Measurements from ENCODE around the gene DDB1. TPM values are rescaled to one million over a fixed set of nuclear protein-coding genes. Genes with fewer than 3 reads are reported as not detected.

Gene DDB1
- total RNA-seq, 2 donors from 2014 or later: 211 to 344 TPM

DNA sequence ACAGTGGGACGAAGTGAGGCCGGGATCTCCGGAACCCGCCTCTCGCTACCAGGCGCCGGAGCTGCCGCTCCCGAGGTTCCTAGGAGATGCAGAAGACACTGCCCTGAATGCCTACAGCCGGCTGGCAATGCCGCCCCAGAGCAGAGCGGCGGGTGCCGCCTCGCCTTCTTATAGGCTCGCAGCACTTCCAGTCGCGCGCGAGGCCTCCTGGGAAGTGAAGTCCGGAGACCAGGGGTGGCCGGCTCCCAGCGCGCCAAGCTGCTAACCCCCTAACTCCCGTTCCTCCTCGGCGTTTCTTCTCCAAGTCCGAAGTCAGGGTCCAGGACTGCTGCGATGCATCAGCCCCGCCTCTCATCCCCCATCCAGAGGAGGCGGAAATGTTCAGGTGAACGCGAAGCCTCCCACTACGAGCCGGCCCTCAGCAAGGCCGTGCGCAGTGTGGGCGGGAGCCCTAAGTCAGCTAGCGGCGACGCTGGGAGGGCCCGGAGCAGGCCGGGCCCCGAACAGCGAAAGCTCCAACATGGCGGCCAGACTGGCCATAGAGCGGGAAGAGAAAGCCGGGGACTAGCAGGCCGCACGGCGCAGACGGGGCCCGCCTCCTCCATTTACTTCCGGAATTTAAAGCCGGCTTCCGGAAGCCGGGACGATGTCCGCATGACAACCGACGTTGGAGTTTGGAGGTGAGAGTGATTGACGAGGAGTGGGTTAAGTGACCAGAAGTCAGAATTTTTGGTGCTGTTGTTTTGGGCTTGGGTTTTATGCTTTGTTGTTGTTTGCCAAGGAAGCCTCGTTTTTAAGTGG lies 29.0 kb upstream of the DDB1 start, which contains the start of the genes CYB561A3 and TMEM138:
TSS of gene CYB561A3 (minus strand) at position 142 of the 801 bp plus-strand sequence. CDS start 5,169 bp downstream, outside the sequence.
TSS of gene TMEM138 (plus strand) at position 634 of the 801 bp plus-strand sequence. CDS start 2,017 bp downstream, outside the sequence.
- Mint-ChIP-seq H3K36me3 (ENCODE audit: low read depth) (peaks cover 47% of the 10 kb centered on the region), H3K4me3 (peak within 1 kb of the TSS; percentile 98)

DNA sequence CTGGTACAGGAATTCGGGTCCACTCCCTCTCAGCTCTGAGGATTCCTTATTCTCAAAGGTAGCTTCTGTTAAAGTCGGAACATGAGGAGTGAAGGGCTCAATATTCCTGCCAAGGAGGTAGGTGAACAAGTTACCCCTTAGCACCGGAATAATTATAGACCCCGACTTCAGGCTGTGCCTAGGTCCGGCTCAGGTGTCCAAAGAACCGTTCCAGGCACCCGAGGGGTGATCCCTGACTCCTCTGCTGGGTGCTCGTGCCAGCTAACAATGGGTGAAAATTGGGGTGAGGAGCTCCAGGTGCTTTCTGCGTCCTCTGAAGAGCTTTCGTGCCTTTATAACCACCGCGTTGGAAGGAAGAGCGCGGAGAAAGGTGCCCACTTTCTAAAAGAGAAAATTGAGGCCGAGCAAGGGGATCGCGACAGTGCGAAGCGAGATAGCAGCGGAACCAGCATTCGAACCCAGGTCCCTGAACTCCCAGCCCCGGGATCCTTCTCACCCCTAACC lies 28.4 kb upstream of the DDB1 start:
- Mint-ChIP-seq H3K27ac (peak overlapping the region; percentile 98), H3K4me3 (peak overlapping the region; percentile 98), H3K4me1 (peaks cover 17% of the 10 kb centered on the region), H3K36me3 (ENCODE audit: low read depth) (peaks cover 40% of the 10 kb centered on the region), H3K27me3 (no peaks in the 10 kb centered on the region), H3K9me3 (no peaks in the 10 kb centered on the region)
- ATAC-seq (replicated peaks): peak; percentile 0

More for the DNA sequence above, 29.0 kb upstream of the DDB1 start, which contains the start of the genes CYB561A3 and TMEM138:
- H3K27me3 Mint-ChIP-seq: no peaks in the 10 kb centered on the region
- peaks cover 17% of the 10 kb centered on the region for H3K4me1 Mint-ChIP-seq
- peak; percentile 95 for ATAC-seq (replicated peaks)
- H3K27ac Mint-ChIP-seq: peak within 1 kb of the TSS; percentile 98
- no peaks in the 10 kb centered on the region for H3K9me3 Mint-ChIP-seq

DNA sequence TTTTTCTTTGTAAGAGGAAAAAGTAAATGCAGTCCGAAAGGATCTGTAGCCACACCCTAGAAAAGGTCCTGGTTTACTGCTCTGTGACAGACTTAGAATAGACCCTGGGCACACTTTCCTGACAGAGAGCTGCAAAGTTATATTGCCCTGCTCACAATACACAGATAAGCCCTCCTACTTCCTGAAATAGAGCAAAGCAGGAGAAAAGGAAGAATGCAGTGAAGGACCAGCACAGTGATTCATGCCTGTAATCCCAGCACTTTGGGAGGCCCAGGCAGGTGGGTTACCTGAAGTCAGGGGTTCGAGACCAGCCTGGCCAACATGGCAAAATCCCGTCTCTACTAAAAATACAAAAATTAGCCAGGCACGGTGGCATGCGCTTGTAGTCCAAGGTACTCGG lies 26.6 kb upstream of the DDB1 start:
- Mint-ChIP-seq H3K4me3 (peak overlapping the region; percentile 98), H3K4me1 (peaks cover 17% of the 10 kb centered on the region), H3K36me3 (ENCODE audit: low read depth) (peaks cover 26% of the 10 kb centered on the region), H3K9me3 (no peaks in the 10 kb centered on the region), H3K27me3 (no peaks in the 10 kb centered on the region), H3K27ac (no peak overlapping the region)
- ATAC-seq (replicated peaks): no peak

DNA sequence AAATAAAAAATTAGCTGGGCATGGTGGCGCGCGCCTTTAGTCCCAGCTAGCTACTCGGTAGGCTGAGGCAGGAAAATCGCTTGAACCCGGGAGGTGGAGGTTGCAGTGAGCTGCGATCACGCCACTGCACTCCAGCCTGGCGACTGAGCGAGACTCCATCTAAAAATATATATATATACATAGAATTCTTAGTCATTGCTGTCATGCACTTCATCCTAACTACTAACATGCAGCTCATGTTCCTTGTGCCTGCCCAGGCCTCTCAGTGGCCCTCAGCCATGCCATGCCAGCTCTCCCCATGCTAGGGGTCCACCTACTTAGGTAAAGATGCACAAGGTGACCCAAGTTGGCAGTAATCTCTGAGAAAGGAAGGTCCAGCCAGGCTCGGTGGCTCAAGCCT lies 25.7 kb upstream of the DDB1 start:
- Mint-ChIP-seq H3K27me3 (no peaks in the 10 kb centered on the region), H3K36me3 (ENCODE audit: low read depth) (peaks cover 19% of the 10 kb centered on the region), H3K9me3 (no peaks in the 10 kb centered on the region), H3K4me3 (no peak overlapping the region), H3K27ac (no peak overlapping the region), H3K4me1 (peaks cover 16% of the 10 kb centered on the region)
- no peak for ATAC-seq (replicated peaks)

DNA sequence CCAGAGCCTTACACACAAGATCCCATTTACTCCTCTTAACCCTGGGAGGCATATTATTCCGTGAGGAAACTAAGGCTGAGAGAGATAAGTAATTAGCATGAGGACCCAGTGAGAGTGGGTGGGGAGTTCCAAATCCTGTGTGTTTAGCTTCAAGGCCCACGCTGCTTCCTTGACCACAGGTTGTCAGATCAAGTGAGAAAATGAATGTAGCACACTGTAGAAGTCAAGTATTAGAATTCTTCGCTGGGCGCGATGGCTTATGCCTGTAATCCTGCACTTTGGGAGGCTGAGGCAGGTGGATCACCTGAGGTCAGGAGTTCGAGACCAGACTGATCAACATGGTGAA lies 25.0 kb upstream of the DDB1 start:
- Mint-ChIP-seq H3K36me3 (ENCODE audit: low read depth) (peaks cover 19% of the 10 kb centered on the region), H3K4me3 (no peak overlapping the region), H3K9me3 (no peaks in the 10 kb centered on the region), H3K27me3 (no peaks in the 10 kb centered on the region), H3K4me1 (peaks cover 15% of the 10 kb centered on the region), H3K27ac (peak overlapping the region; percentile 58)
- no peak for ATAC-seq (replicated peaks)

DNA sequence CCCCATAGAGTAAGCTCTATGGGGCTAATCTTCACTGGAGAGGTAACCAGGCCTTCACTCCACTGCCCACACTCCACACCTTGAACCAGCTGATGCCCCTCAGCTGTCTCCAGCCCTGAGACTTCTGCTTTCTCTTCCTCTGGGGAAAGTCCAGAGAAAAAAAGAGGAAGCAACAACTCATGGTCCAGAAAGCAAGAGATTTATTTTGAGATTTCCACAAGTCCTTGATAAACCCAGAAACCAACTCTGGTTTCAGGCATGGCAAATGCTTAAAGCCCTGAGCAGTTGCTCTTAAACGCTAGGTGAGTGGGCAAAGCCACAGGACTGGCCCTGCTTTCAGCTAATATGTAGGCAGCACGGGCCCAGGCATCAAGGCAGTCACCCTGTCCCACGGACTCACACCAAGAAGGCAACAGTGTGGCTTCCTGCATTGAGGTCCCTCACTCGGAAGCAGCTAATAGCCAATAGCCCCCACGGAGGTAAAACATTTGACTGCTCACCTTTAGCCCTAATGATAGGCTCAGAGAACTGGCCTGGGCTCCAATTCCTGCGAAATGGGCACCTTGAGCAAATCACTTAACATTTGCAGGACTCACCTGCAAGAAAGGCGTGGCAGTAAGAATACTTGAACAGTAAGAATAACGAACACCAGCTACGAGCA lies 24.5 kb upstream of the DDB1 start:
- Mint-ChIP-seq H3K27me3 (no peaks in the 10 kb centered on the region), H3K4me3 (no peak overlapping the region)
- ATAC-seq (replicated peaks): no peak

DNA sequence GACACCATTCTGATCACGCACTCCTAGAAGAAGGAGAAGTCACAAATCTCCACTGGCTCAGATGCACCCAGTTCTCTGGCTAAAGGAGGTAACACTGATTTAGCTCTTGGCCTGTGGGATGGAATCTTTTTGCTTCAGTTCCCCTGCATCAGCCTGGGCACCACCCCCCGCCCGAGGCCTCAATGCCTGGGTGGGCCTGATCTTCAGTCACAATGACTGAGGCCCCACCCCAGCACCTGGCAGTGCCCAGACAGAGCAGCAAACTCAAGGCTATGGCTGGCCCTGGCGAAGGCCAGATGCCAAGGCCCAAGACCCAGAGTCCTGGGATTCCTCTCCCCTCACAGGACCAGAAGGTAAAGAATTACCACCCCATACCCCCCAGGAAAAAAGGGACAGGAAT lies 23.8 kb upstream of the DDB1 start:
- Mint-ChIP-seq H3K36me3 (ENCODE audit: low read depth) (peaks cover 19% of the 10 kb centered on the region), H3K4me1 (peaks cover 9% of the 10 kb centered on the region), H3K27me3 (no peaks in the 10 kb centered on the region), H3K9me3 (no peaks in the 10 kb centered on the region), H3K4me3 (no peak overlapping the region), H3K27ac (peak overlapping the region; percentile 58)
- ATAC-seq (replicated peaks): no peak

More for the DNA sequence above, 24.5 kb upstream of the DDB1 start:
- H3K9me3 Mint-ChIP-seq: no peaks in the 10 kb centered on the region
- peaks cover 10% of the 10 kb centered on the region for H3K4me1 Mint-ChIP-seq
- H3K27ac Mint-ChIP-seq: peak overlapping the region; percentile 58
- peaks cover 19% of the 10 kb centered on the region for H3K36me3 Mint-ChIP-seq (ENCODE audit: low read depth)

DNA sequence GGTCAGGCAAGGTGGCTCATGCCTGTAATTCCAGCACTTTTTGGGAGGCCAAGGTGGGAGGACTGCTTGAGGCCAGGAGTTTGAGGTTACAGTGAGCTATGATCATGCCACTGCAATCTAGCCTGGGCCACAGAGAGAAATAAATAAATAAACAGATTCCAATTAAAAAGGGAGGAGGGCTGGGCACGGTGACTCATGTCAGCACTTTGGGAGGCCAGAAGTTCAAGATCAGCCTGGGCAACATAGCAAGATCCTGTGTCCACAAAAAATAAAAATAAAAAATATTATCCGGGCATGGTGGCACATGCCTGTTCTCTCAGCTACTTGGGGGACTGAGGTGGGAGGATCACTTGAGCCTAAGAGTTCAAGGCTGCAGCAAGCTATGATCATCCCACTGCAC lies 21.3 kb upstream of the DDB1 start:
- Mint-ChIP-seq H3K36me3 (ENCODE audit: low read depth) (peaks cover 32% of the 10 kb centered on the region), H3K27ac (no peak overlapping the region), H3K4me1 (peaks cover 9% of the 10 kb centered on the region), H3K9me3 (no peaks in the 10 kb centered on the region), H3K4me3 (no peak overlapping the region), H3K27me3 (no peaks in the 10 kb centered on the region)
- ATAC-seq (replicated peaks): no peak

DNA sequence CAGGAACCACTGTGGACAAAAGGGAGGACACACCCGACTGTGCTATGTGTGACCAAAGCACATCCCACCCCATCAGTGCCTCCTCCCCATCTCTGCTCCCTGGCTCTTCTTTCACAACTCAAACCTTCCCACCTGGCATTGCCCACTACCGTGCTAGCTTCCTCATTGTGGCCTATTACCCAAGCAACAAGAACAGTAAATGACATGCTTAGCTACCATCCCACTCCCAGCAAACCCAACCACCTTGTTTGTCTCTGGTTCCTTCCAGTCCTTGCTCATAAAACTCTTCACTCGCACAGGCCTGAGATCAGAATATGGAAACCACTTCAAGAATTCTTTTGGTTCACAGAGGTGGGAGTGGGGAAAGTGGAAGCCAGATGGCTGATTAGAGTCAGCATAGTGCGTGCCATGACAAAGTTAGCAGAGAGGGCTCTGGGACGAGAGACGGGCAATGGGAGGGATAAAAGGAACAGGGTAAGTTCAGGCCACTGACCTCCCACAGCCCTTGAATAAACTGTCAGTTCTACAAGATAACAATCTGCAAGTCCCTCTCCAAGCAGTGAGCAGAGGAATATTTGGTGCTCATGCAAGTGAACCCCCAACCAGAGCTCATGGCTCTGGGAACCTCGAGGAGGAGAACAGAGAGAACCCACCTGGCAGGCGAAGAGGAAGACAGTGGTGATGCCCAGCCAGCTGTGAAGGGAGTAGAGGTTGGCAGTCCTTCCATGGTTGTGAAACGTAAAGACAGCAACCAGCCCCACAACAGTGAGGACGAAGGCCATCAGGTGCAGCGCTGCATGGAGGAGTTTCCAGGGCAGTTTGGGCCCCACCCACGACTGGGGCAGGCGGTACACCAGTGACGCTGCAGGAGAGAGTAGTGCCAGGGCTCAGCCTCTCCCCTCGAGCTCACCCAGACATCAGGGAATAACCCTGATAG lies 20.5 kb upstream of the DDB1 start:
- H3K9me3 Mint-ChIP-seq: no peaks in the 10 kb centered on the region
- H3K27me3 Mint-ChIP-seq: no peaks in the 10 kb centered on the region
- H3K36me3 Mint-ChIP-seq (ENCODE audit: low read depth): peaks cover 38% of the 10 kb centered on the region
- peaks cover 9% of the 10 kb centered on the region for H3K4me1 Mint-ChIP-seq
- ATAC-seq (replicated peaks): no peak
- H3K4me3 Mint-ChIP-seq: no peak overlapping the region
- H3K27ac Mint-ChIP-seq: no peak overlapping the region

DNA sequence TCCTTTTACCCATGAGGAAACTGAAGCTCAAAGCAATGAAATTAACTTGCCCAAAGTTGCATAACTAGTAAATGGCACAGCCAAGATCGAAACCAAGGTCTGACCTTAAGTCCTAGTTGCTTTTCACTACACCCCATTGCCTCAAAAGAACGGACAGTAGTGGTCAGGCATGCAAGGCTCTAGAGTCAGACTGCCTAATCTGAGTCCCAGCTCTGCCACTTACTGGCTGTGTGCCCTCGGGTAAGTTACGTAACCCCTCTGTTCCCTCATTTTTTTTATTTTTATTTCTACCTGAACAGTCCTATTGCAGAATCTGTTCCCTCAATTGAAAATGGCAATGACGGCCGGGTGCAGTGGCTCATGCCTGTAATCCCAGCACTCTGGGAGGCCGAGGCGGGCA lies 19.1 kb upstream of the DDB1 start:
- no peak for ATAC-seq (replicated peaks)
- no peaks in the 10 kb centered on the region for H3K27me3 Mint-ChIP-seq
- no peak overlapping the region for H3K4me3 Mint-ChIP-seq
- H3K9me3 Mint-ChIP-seq: no peaks in the 10 kb centered on the region
- no peak overlapping the region for H3K27ac Mint-ChIP-seq
- peaks cover 5% of the 10 kb centered on the region for H3K4me1 Mint-ChIP-seq
- H3K36me3 Mint-ChIP-seq (ENCODE audit: low read depth): peaks cover 38% of the 10 kb centered on the region

DNA sequence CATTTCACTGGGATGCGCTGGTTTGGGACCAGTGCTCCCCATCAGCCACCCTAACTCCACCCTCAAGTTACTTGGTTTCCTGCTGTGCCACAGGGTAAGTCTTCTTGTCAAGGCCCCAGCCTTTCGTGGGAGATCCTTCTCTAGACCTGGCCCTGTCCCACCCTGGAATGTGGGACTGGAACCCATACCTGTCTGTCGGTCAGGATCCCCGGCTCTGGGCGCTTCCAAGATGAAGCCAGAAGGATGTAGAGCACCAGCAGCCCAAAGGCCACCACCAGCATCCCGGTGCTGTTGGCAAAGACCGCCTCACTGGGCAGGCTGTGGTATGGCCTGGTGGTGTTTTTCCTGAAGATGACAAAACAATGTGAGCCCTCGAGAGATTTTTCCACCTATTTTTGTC lies 17.9 kb upstream of the DDB1 start:
- H3K4me1 Mint-ChIP-seq: peaks cover 5% of the 10 kb centered on the region
- H3K27ac Mint-ChIP-seq: no peak overlapping the region
- no peaks in the 10 kb centered on the region for H3K27me3 Mint-ChIP-seq
- H3K4me3 Mint-ChIP-seq: no peak overlapping the region
- peaks cover 38% of the 10 kb centered on the region for H3K36me3 Mint-ChIP-seq (ENCODE audit: low read depth)
- no peak for ATAC-seq (replicated peaks)
- no peaks in the 10 kb centered on the region for H3K9me3 Mint-ChIP-seq

DNA sequence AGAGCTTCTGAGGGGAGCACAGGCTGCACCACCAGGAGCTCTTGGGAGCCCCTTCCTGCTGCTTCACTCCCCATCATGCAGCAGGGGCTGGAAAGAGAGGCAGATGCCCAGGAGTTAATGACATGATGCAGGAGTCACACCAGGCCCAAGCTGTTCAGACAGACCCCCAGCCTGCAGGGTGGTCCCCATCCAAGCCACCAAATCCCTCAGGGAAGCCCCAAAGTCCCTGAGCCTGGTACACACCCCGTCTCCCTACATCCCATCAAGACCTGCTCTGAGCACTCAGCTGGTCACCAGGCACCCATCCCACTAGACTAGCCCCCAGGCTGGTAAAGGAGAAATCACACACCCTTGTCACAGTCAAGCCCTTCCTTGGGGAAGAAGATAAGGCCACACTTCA lies 17.4 kb upstream of the DDB1 start:
- Mint-ChIP-seq H3K36me3 (ENCODE audit: low read depth) (peaks cover 38% of the 10 kb centered on the region), H3K9me3 (no peaks in the 10 kb centered on the region), H3K27me3 (no peaks in the 10 kb centered on the region), H3K4me3 (no peak overlapping the region), H3K27ac (no peak overlapping the region), H3K4me1 (peaks cover 5% of the 10 kb centered on the region)
- ATAC-seq (replicated peaks): no peak

DNA sequence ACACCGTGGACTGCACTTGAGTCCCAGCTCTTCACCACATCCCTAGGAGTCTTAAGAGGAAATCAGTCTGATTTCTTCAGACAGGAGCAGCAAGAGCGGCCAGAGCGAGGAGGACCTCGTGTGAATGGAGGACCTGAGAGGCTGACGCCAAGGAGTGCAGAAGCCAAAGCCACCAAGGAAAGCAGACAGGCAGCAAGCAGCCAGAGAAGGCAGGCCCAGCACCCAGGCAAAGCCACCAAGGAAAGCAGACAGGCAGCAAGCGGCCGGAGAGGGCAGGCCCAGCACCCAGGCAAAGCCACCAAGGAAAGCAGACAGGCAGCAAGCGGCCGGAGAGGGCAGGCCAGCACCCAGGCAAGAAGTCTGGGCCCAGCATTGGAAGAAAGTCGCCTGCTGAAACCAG lies 17.0 kb upstream of the DDB1 start:
- H3K9me3 Mint-ChIP-seq: no peaks in the 10 kb centered on the region
- H3K27me3 Mint-ChIP-seq: no peaks in the 10 kb centered on the region
- H3K27ac Mint-ChIP-seq: no peak overlapping the region
- ATAC-seq (replicated peaks): no peak
- no peak overlapping the region for H3K4me3 Mint-ChIP-seq
- peaks cover 38% of the 10 kb centered on the region for H3K36me3 Mint-ChIP-seq (ENCODE audit: low read depth)
- H3K4me1 Mint-ChIP-seq: peaks cover 5% of the 10 kb centered on the region

DNA sequence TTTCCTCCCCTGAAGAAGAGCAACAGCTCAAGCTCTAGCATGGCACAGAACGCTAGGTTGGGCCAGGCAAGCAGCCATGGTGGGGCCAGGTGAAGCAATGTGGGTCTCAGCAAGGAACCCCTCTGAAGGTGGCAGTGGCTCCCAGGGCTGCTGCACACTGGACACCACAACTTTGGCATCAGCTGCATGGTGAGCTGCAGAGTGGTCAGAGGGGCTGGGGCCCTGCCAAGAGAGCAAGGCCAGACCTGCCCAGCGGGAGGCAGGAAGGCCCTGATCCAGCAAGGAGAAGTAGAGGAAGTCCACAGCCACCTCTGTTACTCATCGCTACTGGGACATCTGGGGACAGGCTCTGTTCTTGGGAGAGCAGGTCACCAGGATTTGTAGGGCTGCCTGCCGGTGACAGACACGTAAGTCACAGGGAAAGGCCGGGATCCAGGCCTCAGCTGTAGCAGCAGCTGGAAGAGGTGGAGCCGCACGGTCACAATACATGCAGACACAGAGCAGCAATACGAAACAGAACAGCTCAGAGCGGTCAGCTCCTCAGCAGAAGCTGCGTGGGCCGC lies 16.4 kb upstream of the DDB1 start:
- Mint-ChIP-seq H3K9me3 (no peaks in the 10 kb centered on the region), H3K36me3 (ENCODE audit: low read depth) (peaks cover 38% of the 10 kb centered on the region), H3K4me1 (peaks cover 5% of the 10 kb centered on the region), H3K27me3 (no peaks in the 10 kb centered on the region), H3K27ac (no peak overlapping the region), H3K4me3 (no peak overlapping the region)
- ATAC-seq (replicated peaks): no peak

Data from activated T-helper 17 cell treated with anti-CD3 and anti-CD28 coated beads, Interleukin-2, amount 50 U/mL, for 72 hours (primary cell).